A549 (cell line): Measurements from ENCODE around the gene LMNTD1.

Experiments
- CEBPB ChIP-seq, 2 experiments: fragments of >200 bp in 1 of 2; sonication (Bioruptor Twin) in 1 of 2; formaldehyde crosslinking in 1 of 2; IDR thresholded peaks; 2 replicates each; pipeline ENCODE4 v1.6.1; 2012 to 2016
- CTCF ChIP-seq: fragments of >200 bp; sonication (Bioruptor Twin); formaldehyde crosslinking; IDR thresholded peaks from 3 replicates; pipeline ENCODE4 v1.5.1; 2016
- ESRRA ChIP-seq: fragments of 150-350 bp; IDR thresholded peaks from 2 replicates; pipeline ENCODE4 v1.6.1; 2014; ENCODE audit warnings: mild to moderate bottlenecking, low read length, borderline replicate concordance
- FOSB ChIP-seq: fragments of 250-450 bp; sonication (Bioruptor Pico); IDR thresholded peaks from 2 replicates; pipeline ENCODE4 v1.5.0; 2020; ENCODE audit warnings: mild to moderate bottlenecking, moderate library complexity
- MYC ChIP-seq: IDR thresholded peaks from 2 replicates; pipeline ENCODE4 v1.6.1; 2012; ENCODE audit warnings: mild to moderate bottlenecking, inconsistent platforms, low read length, improper control_type of control experiment, borderline replicate concordance

GRCh38 chr12:25590011-25590721, 37.1 kb upstream of the LMNTD1 start:
- TF ChIP-seq CTCF = no peak
- no peak for TF ChIP-seq MYC
- TF ChIP-seq CEBPB (IDR thresholded peaks at IDR 0.05) = no peak
- no peak for TF ChIP-seq FOSB (CRISPR knock-in tag)
- no peak for TF ChIP-seq ESRRA
